Smooth muscle cell of the brain vasculature (primary cell): ENCODE data around the gene ACHE.
"Not testable (repeated sequence)": the region's sequence is repeated elsewhere in the genome, so short reads cannot be mapped to it uniquely, and the experiment has no call there.

Source experiments
- DNase-seq: peaks from one replicate; pipeline ENCODE4 v3.0.0-alpha.2; 2012; ENCODE audit warnings: low read depth, low spot score

ACHE gene

GRCh38 chr7:100861616-100861985, 34.1 kb downstream of the ACHE start:
- DNase-seq: no peak

- DNase-seq: no peak
Measured at GRCh38 chr7:100860702-100861615, 34.7 kb downstream of the ACHE start.

GRCh38 chr7:100859856-100860255, 35.8 kb downstream of the ACHE start:
- no peak for DNase-seq

GRCh38 chr7:100856871-100857282, 38.8 kb downstream of the ACHE start:
- no peak for DNase-seq

GRCh38 chr7:100855515-100855914, 40.2 kb downstream of the ACHE start:
- no peak for DNase-seq

- DNase-seq: not testable (repeated sequence)
Measured at GRCh38 chr7:100854899-100855298, 40.8 kb downstream of the ACHE start.

- DNase-seq: no peak
Measured at GRCh38 chr7:100854146-100854895, 41.4 kb downstream of the ACHE start.

GRCh38 chr7:100852048-100852872, 43.4 kb downstream of the ACHE start, which contains the start of gene SLC12A9:
SLC12A9 (plus strand) TSS chr7:100852713; CDS start chr7:100854198, 1,485 bp downstream.
- peak; percentile 69 for DNase-seq

GRCh38 chr7:100847360-100847759, 48.3 kb downstream of the ACHE start:
- DNase-seq: no peak

- DNase-seq: no peak
Measured at GRCh38 chr7:100840470-100841100, 55.1 kb downstream of the ACHE start.
